B cell (primary cell): ENCODE data around the gene PTPRU. TPM values are rescaled to one million over a fixed set of nuclear protein-coding genes. Genes with fewer than 3 reads are reported as not detected.

Experiments used
- ATAC-seq: fragments of 200-7000 bp; cut with Tn5 transposase; one replicate; pipeline ENCODE4 v1.10.0; 2021; ENCODE audit warnings: low read depth, mild to moderate bottlenecking, moderate number of reproducible peaks, moderate library complexity
- CTCF ChIA-PET: fragments of 350-600 bp; sonication (Branson Sonifier 250); formaldehyde crosslinking; loops from one replicate; lab custom pipeline; 2021; ENCODE audit warnings: antibody characterized with exemption, inconsistent platforms; lab: Charles Lee
- POLR2A ChIA-PET: fragments of 350-600 bp; sonication (Branson Sonifier 250); formaldehyde crosslinking; loops from one replicate; lab custom pipeline; 2021; ENCODE audit warnings: antibody characterized with exemption; lab: Charles Lee
- DNase-seq: peaks from one replicate; pipeline ENCODE4 v3.0.0; 2013
- H2AFZ ChIP-seq: 2 replicates; pipeline ENCODE4 v1.6.1; 2012; ENCODE audit warnings: mild to moderate bottlenecking, low read depth, low read length; ENCODE audit not compliant: insufficient read depth, poor library complexity, severe bottlenecking
- H3K27ac ChIP-seq, 2 donors: 1 replicate in 1 of 2; 2 replicates in 1 of 2; pipeline ENCODE4 v1.5.1; 2012 to 2013; ENCODE audit warnings: low read length in 2 of 2, mild to moderate bottlenecking in 2 of 2, moderate library complexity in 1 of 2
- H3K27me3 ChIP-seq, 4 experiments: fragments of 200-600 bp in 1 of 4; sonication (generic) in 1 of 4; replicated peaks in 1 of 4; 1 replicate in 2 of 4; 2 replicates in 2 of 4; pipeline versions ENCODE4 v1.6.1 to v1.7.0; 2013 to 2016; ENCODE audit warnings: low read length in 3 of 4, mild to moderate bottlenecking in 2 of 4, mixed read lengths in 1 of 4, moderate library complexity in 1 of 4; ENCODE audit not compliant: insufficient read depth in 4 of 4, control insufficient read depth in 3 of 4; ENCODE audit errors: control extremely low read depth in 1 of 4
- H3K36me3 ChIP-seq, 2 experiments: replicated peaks in 1 of 2; 1 replicate in 1 of 2; 2 replicates in 1 of 2; pipeline versions ENCODE4 v1.6.1 to v1.7.1; 2013; ENCODE audit warnings: low read length in 1 of 2; ENCODE audit not compliant: insufficient read depth in 2 of 2, control insufficient read depth in 1 of 2; ENCODE audit errors: control extremely low read depth in 1 of 2, extremely low read depth in 1 of 2
- H3K4me1 ChIP-seq, 2 donors: fragments of 200-600 bp in 1 of 2; sonication (generic) in 1 of 2; 1 replicate in 1 of 2; 2 replicates in 1 of 2; pipeline versions ENCODE4 v1.5.1 to v1.6.1; 2013 to 2017; ENCODE audit warnings: low read length in 2 of 2; ENCODE audit not compliant: control insufficient read depth in 2 of 2, insufficient read depth in 2 of 2
- H3K4me2 ChIP-seq: replicated peaks from 2 replicates; pipeline ENCODE3; 2012; ENCODE audit warnings: mild to moderate bottlenecking, low read depth, low read length; ENCODE audit not compliant: poor library complexity, severe bottlenecking
- H3K4me3 ChIP-seq, 5 experiments: fragments of 200-600 bp in 1 of 5; sonication (generic) in 1 of 5; 1 replicate in 3 of 5; 2 replicates in 2 of 5; pipeline versions ENCODE4 v1.5.1 to v1.7.0; 2011 to 2016; ENCODE audit warnings: low read length in 4 of 5, mild to moderate bottlenecking in 4 of 5, low read depth in 2 of 5, control low read depth in 1 of 5, moderate library complexity in 1 of 5; ENCODE audit not compliant: insufficient read depth in 1 of 5; ENCODE audit errors: control extremely low read depth in 1 of 5, extremely low read depth in 1 of 5
- H3K79me2 ChIP-seq: fragments of 200-600 bp; sonication (generic); one replicate; pipeline ENCODE4 v1.6.0; 2016; ENCODE audit warnings: low read length; ENCODE audit not compliant: control insufficient read depth, insufficient read depth
- H3K9ac ChIP-seq: fragments of 200-600 bp; sonication (generic); 2 replicates; pipeline ENCODE4 v1.6.1; 2017; ENCODE audit warnings: mild to moderate bottlenecking, low read length, moderate library complexity
- H3K9me3 ChIP-seq, 3 donors: one replicate each; pipeline versions ENCODE4 v1.6.1 to v1.7.1; 2013; ENCODE audit warnings: low read length in 2 of 3; ENCODE audit not compliant: control insufficient read depth in 2 of 3, insufficient read depth in 1 of 3; ENCODE audit errors: control extremely low read depth in 1 of 3
- H4K20me1 ChIP-seq: 2 replicates; pipeline ENCODE4 v1.6.0; 2012; ENCODE audit warnings: mild to moderate bottlenecking, low read length; ENCODE audit not compliant: insufficient read depth, control insufficient read depth, poor library complexity, severe bottlenecking
- H3K27ac Mint-ChIP-seq: one replicate; pipeline ENCODE4 v1.8.0; 2021; ENCODE audit warnings: mixed read lengths
- H3K27me3 Mint-ChIP-seq: one replicate; pipeline ENCODE4 v1.8.0; 2021; ENCODE audit warnings: mixed read lengths
- H3K4me1 Mint-ChIP-seq: one replicate; pipeline ENCODE4 v1.8.0; 2021; ENCODE audit warnings: mixed read lengths
- H3K4me3 Mint-ChIP-seq: one replicate; pipeline ENCODE4 v1.8.0; 2021; ENCODE audit warnings: mixed read lengths
- H3K9me3 Mint-ChIP-seq: one replicate; pipeline ENCODE4 v1.8.0; 2022; ENCODE audit warnings: mixed read lengths; ENCODE audit not compliant: insufficient read depth
- EZH2 ChIP-seq: IDR thresholded peaks from 2 replicates; pipeline ENCODE4 v1.6.1; 2012; ENCODE audit warnings: borderline replicate concordance, low read depth, mild to moderate bottlenecking, moderate library complexity, low read length; ENCODE audit not compliant: insufficient read depth, poor library complexity, severe bottlenecking
- WGBS: methylation state at CpG from one replicate; pipeline ENCODE4 v1.1.5; 2013; ENCODE audit warnings: missing lambda C conversion rate; ENCODE audit not compliant: insufficient coverage; 5-methylcytosine and 5-hydroxymethylcytosine counted together
- intact Hi-C: fragments of 100-400 bp; cut with micrococcal nuclease; formaldehyde crosslinking; loops from one replicate; pipeline ENCODE4 v1.10.0; 2022
- polyA plus RNA-seq: library from polyadenylated mRNA; depleted of rRNA; stranded (reverse); fragments of >200 nt; gene quantifications from 2 replicates; pipeline ENCODE4 v1.2.3, GENCODE V29; 2012
- total RNA-seq, 2 donors: library from RNA; stranded (reverse); fragments of 120-200 nt in 1 of 2; gene quantifications; 1 replicate in 1 of 2; 2 replicates in 1 of 2; pipeline versions ENCODE4 v1.2.3 to v1.2.4, GENCODE V29; 2013 to 2022
- TF ChIP-seq, protein P1 (sequence below): fragments of 200-600 bp; IDR thresholded peaks from one replicate; pipeline ENCODE4 v1.8.0; 2022; ENCODE audit warnings: antibody characterized with exemption, mild to moderate bottlenecking

Gene PTPRU
- total and polyA plus RNA-seq, 2 donors (not counting 1 experiment from before 2014, with no cell fraction given): 0.10 to 0.25 TPM

DNA sequence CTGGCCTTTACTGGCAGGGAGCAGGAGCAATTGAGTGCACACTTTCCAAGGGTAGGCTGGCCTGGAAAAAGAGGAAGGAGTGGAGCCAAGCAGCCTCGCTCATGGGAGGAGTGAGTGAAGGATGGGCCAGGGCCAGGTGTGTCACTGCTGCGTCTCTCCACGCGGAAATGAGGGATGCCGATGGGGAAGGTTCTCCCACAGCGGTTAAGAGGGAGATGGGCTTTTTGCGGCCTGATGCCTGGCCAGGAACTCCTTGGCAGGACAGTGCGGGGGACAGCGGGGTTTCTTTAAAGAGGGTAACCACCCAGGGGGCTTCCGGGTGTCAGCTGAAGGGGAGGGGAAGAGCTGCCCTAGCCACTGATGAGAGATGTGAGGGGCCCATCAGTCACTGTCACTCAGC is 82.4 kb downstream of the PTPRU start:
- ChIA-PET POLR2A (no interaction called here), CTCF (no interaction called here)
- Histone ChIP-seq H3K4me3 (no peak overlapping the region), H4K20me1 (no peaks in the 10 kb centered on the region), H3K36me3 (no peaks in the 10 kb centered on the region), H3K4me2 (no peak overlapping the region), H3K9ac (no peak overlapping the region), H3K27ac (no peak overlapping the region), H3K4me1 (no peaks in the 10 kb centered on the region), H3K79me2 (no peaks in the 10 kb centered on the region), H3K27me3 (no peaks in the 10 kb centered on the region), H3K9me3 (no peaks in the 10 kb centered on the region), H2AFZ (no peak overlapping the region)
- Mint-ChIP-seq H3K27ac (no peak overlapping the region), H3K4me1 (no peaks in the 10 kb centered on the region), H3K9me3 (no peaks in the 10 kb centered on the region), H3K4me3 (no peak overlapping the region), H3K27me3 (no peaks in the 10 kb centered on the region)
- TF ChIP-seq, protein P1, sequence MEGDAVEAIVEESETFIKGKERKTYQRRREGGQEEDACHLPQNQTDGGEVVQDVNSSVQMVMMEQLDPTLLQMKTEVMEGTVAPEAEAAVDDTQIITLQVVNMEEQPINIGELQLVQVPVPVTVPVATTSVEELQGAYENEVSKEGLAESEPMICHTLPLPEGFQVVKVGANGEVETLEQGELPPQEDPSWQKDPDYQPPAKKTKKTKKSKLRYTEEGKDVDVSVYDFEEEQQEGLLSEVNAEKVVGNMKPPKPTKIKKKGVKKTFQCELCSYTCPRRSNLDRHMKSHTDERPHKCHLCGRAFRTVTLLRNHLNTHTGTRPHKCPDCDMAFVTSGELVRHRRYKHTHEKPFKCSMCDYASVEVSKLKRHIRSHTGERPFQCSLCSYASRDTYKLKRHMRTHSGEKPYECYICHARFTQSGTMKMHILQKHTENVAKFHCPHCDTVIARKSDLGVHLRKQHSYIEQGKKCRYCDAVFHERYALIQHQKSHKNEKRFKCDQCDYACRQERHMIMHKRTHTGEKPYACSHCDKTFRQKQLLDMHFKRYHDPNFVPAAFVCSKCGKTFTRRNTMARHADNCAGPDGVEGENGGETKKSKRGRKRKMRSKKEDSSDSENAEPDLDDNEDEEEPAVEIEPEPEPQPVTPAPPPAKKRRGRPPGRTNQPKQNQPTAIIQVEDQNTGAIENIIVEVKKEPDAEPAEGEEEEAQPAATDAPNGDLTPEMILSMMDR: no peak
- no peak for TF ChIP-seq EZH2
- 93% methylated on average over 10 of the region's 10 CpGs for WGBS
- intact Hi-C loops: no loop called here
- DNase-seq (no peak), ATAC-seq (no peak)

GRCh38 chr1:29319300-29320110 is 83.2 kb downstream of the PTPRU start:
- ChIA-PET POLR2A (no interaction called here), CTCF (no interaction called here)
- ATAC-seq (no peak), DNase-seq (no peak)
- Mint-ChIP-seq H3K27me3 (no peaks in the 10 kb centered on the region), H3K9me3 (no peaks in the 10 kb centered on the region), H3K4me3 (no peak overlapping the region), H3K4me1 (no peaks in the 10 kb centered on the region), H3K27ac (no peak overlapping the region)
- Histone ChIP-seq H3K27me3 (no peaks in the 10 kb centered on the region), H4K20me1 (no peaks in the 10 kb centered on the region), H3K27ac (no peak overlapping the region), H3K79me2 (no peaks in the 10 kb centered on the region), H2AFZ (no peak overlapping the region), H3K9me3 (no peaks in the 10 kb centered on the region), H3K4me2 (no peak overlapping the region), H3K4me3 (no peak overlapping the region), H3K9ac (no peak overlapping the region), H3K4me1 (no peaks in the 10 kb centered on the region), H3K36me3 (no peaks in the 10 kb centered on the region)
- TF ChIP-seq, protein P1: no peak
- TF ChIP-seq EZH2: no peak
- intact Hi-C loops: no loop called here
- WGBS: 90% methylated on average over 9 of the region's 9 CpGs
